ENCODE results near the gene UCK1.

Gene UCK1

GRCh38 chr9:131503626-131504465, 27.2 kb downstream of the UCK1 start:
- no peak overlapping the region for H3K27ac ChIP-seq (ENCODE audit: low read depth, low read length)
- H3K4me2 ChIP-seq (ENCODE audit: low read length) = peak overlapping the region; percentile 88
- H3K9me2 ChIP-seq (replicated peaks; ENCODE audit: control insufficient read depth, low read length) = no peaks in the 10 kb centered on the region
- H4K20me1 ChIP-seq (ENCODE audit: control insufficient read depth, insufficient read depth, low read depth, low read length) = no peaks in the 10 kb centered on the region
- peaks cover 21% of the 10 kb centered on the region for H3K4me1 ChIP-seq (ENCODE audit: control insufficient read depth, low read length)
- H3F3A ChIP-seq (ENCODE audit: control insufficient read depth, insufficient read depth) = peaks cover 24% of the 10 kb centered on the region
- peak overlapping the region; percentile 93 for H3K4me3 ChIP-seq (ENCODE audit: low read length)
- TF ChIP-seq EZH2phosphoT487 (IDR thresholded peaks at IDR 0.05; ENCODE audit: borderline replicate concordance, low read length) (no peak), CTCF (IDR thresholded peaks at IDR 0.05; ENCODE audit: low read depth, low read length, poor library complexity, severe bottlenecking) (no peak)
- H3K79me2 ChIP-seq (ENCODE audit: control insufficient read depth, low read length) = peaks cover 14% of the 10 kb centered on the region
- H3K9me3 ChIP-seq (ENCODE audit: control insufficient read depth, insufficient read depth, low read length) = no peaks in the 10 kb centered on the region
- H3K27me3 ChIP-seq (ENCODE audit: control insufficient read depth, low read length) = no peaks in the 10 kb centered on the region
- H3K36me3 ChIP-seq (ENCODE audit: control insufficient read depth, low read length) = peaks cover 25% of the 10 kb centered on the region

- peak within 1 kb of the TSS; percentile 45 for H3K27ac ChIP-seq (ENCODE audit: low read depth, low read length)
Observed at GRCh38 chr9:131502781-131503625, 28.1 kb downstream of the UCK1 start, which contains the start of gene POMT1. TSS of gene POMT1 (plus strand) at chr9:131502918. CDS start at chr9:131504219, 1,301 bp downstream.

GRCh38 chr9:131500939-131501541, 30.0 kb downstream of the UCK1 start:
- no peak overlapping the region for H3K4me2 ChIP-seq (ENCODE audit: low read length)
- H3F3A ChIP-seq (ENCODE audit: control insufficient read depth, insufficient read depth) = peaks cover 32% of the 10 kb centered on the region
- no peaks in the 10 kb centered on the region for H3K9me2 ChIP-seq (replicated peaks; ENCODE audit: control insufficient read depth, low read length)
- H3K79me2 ChIP-seq (ENCODE audit: control insufficient read depth, low read length) = peaks cover 14% of the 10 kb centered on the region
- H3K27ac ChIP-seq (ENCODE audit: low read depth, low read length) = no peak overlapping the region
- H3K4me3 ChIP-seq (ENCODE audit: low read length) = no peak overlapping the region
- no peaks in the 10 kb centered on the region for H3K27me3 ChIP-seq (ENCODE audit: control insufficient read depth, low read length)
- no peaks in the 10 kb centered on the region for H3K9me3 ChIP-seq (ENCODE audit: control insufficient read depth, insufficient read depth, low read length)
- peaks cover 44% of the 10 kb centered on the region for H3K36me3 ChIP-seq (ENCODE audit: control insufficient read depth, low read length)
- TF ChIP-seq EZH2phosphoT487 (IDR thresholded peaks at IDR 0.05; ENCODE audit: borderline replicate concordance, low read length) (no peak), CTCF (IDR thresholded peaks at IDR 0.05; ENCODE audit: low read depth, low read length, poor library complexity, severe bottlenecking) (no peak)
- peaks cover 21% of the 10 kb centered on the region for H3K4me1 ChIP-seq (ENCODE audit: control insufficient read depth, low read length)
- no peaks in the 10 kb centered on the region for H4K20me1 ChIP-seq (ENCODE audit: control insufficient read depth, insufficient read depth, low read depth, low read length)

More at GRCh38 chr9:131502781-131503625, 28.1 kb downstream of the UCK1 start, which contains the start of gene POMT1:
- H3K36me3 ChIP-seq (ENCODE audit: control insufficient read depth, low read length) = peaks cover 34% of the 10 kb centered on the region
- no peaks in the 10 kb centered on the region for H3K27me3 ChIP-seq (ENCODE audit: control insufficient read depth, low read length)
- peaks cover 21% of the 10 kb centered on the region for H3K4me1 ChIP-seq (ENCODE audit: control insufficient read depth, low read length)
- H3K4me2 ChIP-seq (ENCODE audit: low read length) = peak within 1 kb of the TSS; percentile 88
- H3K79me2 ChIP-seq (ENCODE audit: control insufficient read depth, low read length) = peaks cover 14% of the 10 kb centered on the region
- H3K9me3 ChIP-seq (ENCODE audit: control insufficient read depth, insufficient read depth, low read length) = no peaks in the 10 kb centered on the region
- TF ChIP-seq EZH2phosphoT487 (IDR thresholded peaks at IDR 0.05; ENCODE audit: borderline replicate concordance, low read length) = no peak
- TF ChIP-seq CTCF (IDR thresholded peaks at IDR 0.05; ENCODE audit: low read depth, low read length, poor library complexity, severe bottlenecking) = no peak
- no peaks in the 10 kb centered on the region for H4K20me1 ChIP-seq (ENCODE audit: control insufficient read depth, insufficient read depth, low read depth, low read length)
- H3F3A ChIP-seq (ENCODE audit: control insufficient read depth, insufficient read depth) = peaks cover 29% of the 10 kb centered on the region
- H3K9me2 ChIP-seq (replicated peaks; ENCODE audit: control insufficient read depth, low read length) = no peaks in the 10 kb centered on the region
- peak within 1 kb of the TSS; percentile 93 for H3K4me3 ChIP-seq (ENCODE audit: low read length)

Data from DOHH2 (cell line).